HG03565 (cell line): ENCODE data around the gene RNF144A.
"Not testable (repeated sequence)": the region's sequence is repeated elsewhere in the genome, so short reads cannot be mapped to it uniquely, and the experiment has no call there.

ENCODE experiments used
- ATAC-seq: cut with Tn5 transposase; IDR thresholded peaks from one replicate; pipeline ENCODE4 v1.9.1; 2021; ENCODE audit warnings: mild to moderate bottlenecking, moderate library complexity; ENCODE audit not compliant: unreplicated experiment

The RNF144A gene

GRCh38 chr2:6927753-6928152 lies 10.5 kb downstream of the RNF144A start:
- no peak for ATAC-seq

- ATAC-seq = no peak
These were observed 11.2 kb downstream of the RNF144A start for GRCh38 chr2:6928452-6928851.

- no peak for ATAC-seq
These were observed 12.1 kb downstream of the RNF144A start for GRCh38 chr2:6929196-6929819.

- ATAC-seq = no peak
These were observed 13.9 kb downstream of the RNF144A start for GRCh38 chr2:6930923-6931647.

GRCh38 chr2:6931753-6932152 lies 14.5 kb downstream of the RNF144A start:
- ATAC-seq = no peak

- no peak for ATAC-seq
These were observed 15.0 kb downstream of the RNF144A start for GRCh38 chr2:6932206-6932605.

GRCh38 chr2:6932828-6933227 lies 15.6 kb downstream of the RNF144A start:
- no peak for ATAC-seq

GRCh38 chr2:6933911-6934310 lies 16.7 kb downstream of the RNF144A start:
- ATAC-seq = no peak

- ATAC-seq = no peak
These were observed 17.1 kb downstream of the RNF144A start for GRCh38 chr2:6934345-6934744.

GRCh38 chr2:6934758-6935651 lies 17.8 kb downstream of the RNF144A start:
- no peak for ATAC-seq

GRCh38 chr2:6935652-6936020 lies 18.4 kb downstream of the RNF144A start:
- not testable (repeated sequence) for ATAC-seq

- no peak for ATAC-seq
These were observed 19.9 kb downstream of the RNF144A start for GRCh38 chr2:6937157-6937556.

GRCh38 chr2:6937582-6937981 lies 20.4 kb downstream of the RNF144A start:
- no peak for ATAC-seq

GRCh38 chr2:6939071-6939470 lies 21.9 kb downstream of the RNF144A start:
- no peak for ATAC-seq

GRCh38 chr2:6940820-6941219 lies 23.6 kb downstream of the RNF144A start:
- ATAC-seq = no peak

- ATAC-seq = no peak
These were observed 24.3 kb downstream of the RNF144A start for GRCh38 chr2:6941299-6942046.

GRCh38 chr2:6942848-6943247 lies 25.6 kb downstream of the RNF144A start:
- ATAC-seq = no peak

- no peak for ATAC-seq
These were observed 26.3 kb downstream of the RNF144A start for GRCh38 chr2:6943523-6943922.

- ATAC-seq = no peak
These were observed 26.8 kb downstream of the RNF144A start for GRCh38 chr2:6943971-6944370.

GRCh38 chr2:6944555-6944954 lies 27.3 kb downstream of the RNF144A start:
- ATAC-seq = no peak
